ENCODE data around the gene STRIP1.

- TF ChIP-seq CTCF (IDR thresholded peaks at IDR 0.05; ENCODE audit: insufficient read depth, low read length, poor library complexity, severe bottlenecking): no peak
- no peak for TF ChIP-seq EZH2phosphoT487 (conservative IDR thresholded peaks at IDR 0.05; ENCODE audit: low read length)
These were observed 46.0 kb upstream of the STRIP1 start for GRCh38 chr1:109988349-109988914.

Measured in SU-DHL-6 (cell line).